H1 (cell line): ENCODE measurements around the gene MPIG6B. TPM values are rescaled to one million over a fixed set of nuclear protein-coding genes. Genes with fewer than 3 reads are reported as not detected.

Experiments
- CTCF ChIA-PET: fragments of 300-600 bp; sonication (Branson Sonifier 250); formaldehyde crosslinking; loops from one replicate; lab custom pipeline; 2021; ENCODE audit not compliant: partially characterized antibody; lab: Charles Lee
- POLR2A ChIA-PET: fragments of 300-600 bp; sonication (Branson Sonifier 250); formaldehyde crosslinking; loops from one replicate; lab custom pipeline; 2021; ENCODE audit warnings: inconsistent platforms; ENCODE audit not compliant: partially characterized antibody; lab: Charles Lee
- DNase-seq, 2 experiments: peaks; one replicate each; pipeline versions ENCODE4 v3.0.0 to v3.0.0-alpha.2; 2010 to 2022; ENCODE audit warnings: low spot score in 2 of 2, low read depth in 1 of 2, mixed read lengths in 1 of 2
- FAIRE-seq: peaks from 2 replicates; lab custom pipeline; 2011; peaks lifted over from hg19 to GRCh38; lab: Jason Lieb, UNC
- H2AFZ ChIP-seq: 2 replicates; pipeline ENCODE4 v1.8.1; 2012; ENCODE audit warnings: low read length, inconsistent platforms
- H2AK5ac ChIP-seq: 2 replicates; pipeline ENCODE4 v1.6.1; 2013; ENCODE audit warnings: low read depth, low read length
- H2BK120ac ChIP-seq: replicated peaks from 2 replicates; pipeline ENCODE3; 2013; ENCODE audit warnings: low read depth, low read length, inconsistent platforms
- H2BK12ac ChIP-seq: 2 replicates; pipeline ENCODE4 v1.6.1; 2013; ENCODE audit warnings: low read depth, low read length
- H2BK15ac ChIP-seq: 2 replicates; pipeline ENCODE4 v1.6.1; 2013; ENCODE audit warnings: low read length
- H2BK20ac ChIP-seq: 2 replicates; pipeline ENCODE4 v1.6.1; 2013; ENCODE audit warnings: low read length
- H2BK5ac ChIP-seq: 2 replicates; pipeline ENCODE4 v1.6.1; 2013; ENCODE audit warnings: low read depth, low read length
- H3K14ac ChIP-seq: 2 replicates; pipeline ENCODE4 v1.6.1; 2013; ENCODE audit warnings: inconsistent platforms; ENCODE audit not compliant: insufficient read length
- H3K18ac ChIP-seq: 2 replicates; pipeline ENCODE4 v1.6.1; 2013; ENCODE audit warnings: low read length; ENCODE audit errors: extremely low read depth
- H3K23ac ChIP-seq: 2 replicates; pipeline ENCODE4 v1.6.1; 2013; ENCODE audit warnings: inconsistent platforms; ENCODE audit not compliant: insufficient read length
- H3K23me2 ChIP-seq: 2 replicates; pipeline ENCODE4 v1.6.1; 2013; ENCODE audit warnings: low read depth, low read length
- H3K27ac ChIP-seq: 2 replicates; pipeline ENCODE4 v1.6.1; 2011; ENCODE audit warnings: low read depth, low read length, inconsistent platforms
- H3K27me3 ChIP-seq, 4 experiments: replicated peaks in 1 of 4; 1 replicate in 1 of 4; 2 replicates in 3 of 4; pipeline versions ENCODE4 v1.6.1 to v1.8.1; 2011 to 2013; ENCODE audit warnings: low read length in 3 of 4, mild to moderate bottlenecking in 3 of 4, inconsistent platforms in 2 of 4, mixed read lengths in 2 of 4, moderate library complexity in 1 of 4; ENCODE audit not compliant: control insufficient read depth in 3 of 4, insufficient read depth in 3 of 4; ENCODE audit errors: extremely low read depth in 1 of 4
- H3K36me3 ChIP-seq, 4 experiments: 2 replicates each; pipeline versions ENCODE4 v1.6.1 to v1.8.1; 2011 to 2013; ENCODE audit warnings: mild to moderate bottlenecking in 4 of 4, low read length in 3 of 4, moderate library complexity in 2 of 4, control low read depth in 1 of 4, inconsistent platforms in 1 of 4; ENCODE audit not compliant: insufficient read depth in 4 of 4, control insufficient read depth in 2 of 4
- H3K4ac ChIP-seq: replicated peaks from 2 replicates; pipeline ENCODE3; 2013; ENCODE audit warnings: low read length, low read depth, mixed read lengths, inconsistent platforms; ENCODE audit not compliant: insufficient read length
- H3K4me1 ChIP-seq, 4 experiments: replicated peaks in 1 of 4; 1 replicate in 1 of 4; 2 replicates in 3 of 4; pipeline versions ENCODE4 v1.6.1 to v1.8.1; 2011 to 2013; ENCODE audit warnings: low read length in 3 of 4, inconsistent platforms in 2 of 4, mixed read lengths in 1 of 4; ENCODE audit not compliant: insufficient read depth in 4 of 4, control insufficient read depth in 3 of 4
- H3K4me2 ChIP-seq, 2 experiments: 2 replicates each; pipeline versions ENCODE4 v1.6.1 to v1.8.1; 2011 to 2013; ENCODE audit warnings: low read depth in 2 of 2, low read length in 2 of 2, control low read depth in 1 of 2, inconsistent platforms in 1 of 2, mild to moderate bottlenecking in 1 of 2; ENCODE audit not compliant: insufficient read depth in 1 of 2
- H3K4me3 ChIP-seq, 4 experiments: fragments of 200-600, 300-600 bp in 1 of 4; sonication (generic), shearing (Covaris generic), sonication (Bioruptor Twin) in 1 of 4; 2 replicates each; pipeline versions ENCODE4 v1.5.1 to v1.8.1; 2011 to 2016; ENCODE audit warnings: low read length in 4 of 4, low read depth in 3 of 4, control low read depth in 2 of 4, inconsistent platforms in 2 of 4, mild to moderate bottlenecking in 2 of 4, mixed read lengths in 1 of 4, moderate library complexity in 1 of 4; ENCODE audit not compliant: insufficient read depth in 2 of 4; ENCODE audit errors: extremely low read depth in 1 of 4
- H3K56ac ChIP-seq: replicated peaks from 2 replicates; pipeline ENCODE3; 2013; ENCODE audit warnings: low read depth, mild to moderate bottlenecking, mixed read lengths, low read length, inconsistent platforms; ENCODE audit not compliant: insufficient read length
- H3K79me1 ChIP-seq: 2 replicates; pipeline ENCODE4 v1.6.1; 2013; ENCODE audit warnings: low read depth, low read length, control low read depth
- H3K79me2 ChIP-seq, 2 experiments: 2 replicates each; pipeline versions ENCODE4 v1.6.1 to v1.8.1; 2012 to 2013; ENCODE audit warnings: low read length in 2 of 2, mild to moderate bottlenecking in 2 of 2, inconsistent platforms in 1 of 2; ENCODE audit not compliant: insufficient read depth in 2 of 2, control insufficient read depth in 1 of 2
- H3K9ac ChIP-seq, 4 experiments: replicated peaks in 1 of 4; 1 replicate in 1 of 4; 2 replicates in 3 of 4; pipeline versions ENCODE4 v1.6.1 to v1.8.1; 2011 to 2013; ENCODE audit warnings: low read depth in 3 of 4, low read length in 3 of 4, control low read depth in 2 of 4, mild to moderate bottlenecking in 2 of 4, moderate library complexity in 2 of 4, inconsistent platforms in 1 of 4; ENCODE audit errors: extremely low read depth in 1 of 4
- H3K9me3 ChIP-seq, 2 experiments: 2 replicates each; pipeline versions ENCODE4 v1.6.1 to v1.8.1; 2012 to 2013; ENCODE audit warnings: mild to moderate bottlenecking in 2 of 2, moderate library complexity in 2 of 2, control low read depth in 1 of 2, inconsistent platforms in 1 of 2, low read depth in 1 of 2, low read length in 1 of 2, mixed read lengths in 1 of 2; ENCODE audit not compliant: insufficient read depth in 2 of 2
- H4K20me1 ChIP-seq, 2 experiments: replicated peaks in 1 of 2; 2 replicates each; pipeline versions ENCODE3 to v1.8.1; 2011 to 2013; ENCODE audit warnings: inconsistent platforms in 2 of 2, low read length in 2 of 2, mild to moderate bottlenecking in 1 of 2; ENCODE audit not compliant: insufficient read depth in 2 of 2, control insufficient read depth in 1 of 2
- H4K5ac ChIP-seq: 2 replicates; pipeline ENCODE4 v1.6.1; 2013; ENCODE audit warnings: low read length, low read depth, mixed read lengths, inconsistent platforms; ENCODE audit not compliant: insufficient read length
- H4K8ac ChIP-seq: 2 replicates; pipeline ENCODE4 v1.8.0; 2013; ENCODE audit warnings: mild to moderate bottlenecking, moderate library complexity, low read length, inconsistent platforms; ENCODE audit not compliant: insufficient read depth; ENCODE audit errors: extremely low read depth
- H4K91ac ChIP-seq: replicated peaks from 2 replicates; pipeline ENCODE3; 2013; ENCODE audit warnings: low read length, mixed read lengths, inconsistent platforms; ENCODE audit not compliant: insufficient read length
- BCL11A ChIP-seq, 2 experiments: IDR thresholded peaks; one replicate each; pipeline ENCODE4 v1.6.1; 2011; ENCODE audit warnings: low read depth in 2 of 2, low read length in 2 of 2, mild to moderate bottlenecking in 2 of 2
- CREB1 ChIP-seq: IDR thresholded peaks from 2 replicates; pipeline ENCODE4 v1.6.1; 2012; ENCODE audit warnings: inconsistent platforms
- EP300 ChIP-seq, 2 experiments: IDR thresholded peaks; 1 replicate in 1 of 2; 2 replicates in 1 of 2; pipeline ENCODE4 v1.6.1; 2011 to 2012; ENCODE audit warnings: low read depth in 2 of 2, low read length in 2 of 2, mild to moderate bottlenecking in 2 of 2, borderline replicate concordance in 1 of 2, inconsistent platforms in 1 of 2, moderate library complexity in 1 of 2
- JUND ChIP-seq: IDR thresholded peaks from 2 replicates; pipeline ENCODE4 v1.6.1; 2011; ENCODE audit warnings: mild to moderate bottlenecking, improper control_type of control experiment, low read length
- MAFK ChIP-seq: IDR thresholded peaks from 2 replicates; pipeline ENCODE4 v1.6.1; 2012; ENCODE audit warnings: low read depth, mild to moderate bottlenecking, improper control_type of control experiment, low read length
- NANOG ChIP-seq: IDR thresholded peaks from 2 replicates; pipeline ENCODE4 v1.6.1; 2011; ENCODE audit warnings: low read length, low read depth, mild to moderate bottlenecking, inconsistent platforms; ENCODE audit not compliant: insufficient read depth, poor library complexity, severe bottlenecking
- NRF1 ChIP-seq: IDR thresholded peaks from 2 replicates; pipeline ENCODE4 v1.6.1; 2011; ENCODE audit warnings: mild to moderate bottlenecking, low read depth, low read length, improper control_type of control experiment
- PHF8 ChIP-seq: fragments of 200-600 bp; sonication (generic); conservative IDR thresholded peaks from 2 replicates; pipeline ENCODE4 v1.7.1; 2012; ENCODE audit warnings: low read depth, mild to moderate bottlenecking, inconsistent platforms, low read length, moderate library complexity
- SP4 ChIP-seq: IDR thresholded peaks from 2 replicates; pipeline ENCODE4 v1.6.1; 2012; ENCODE audit warnings: low read length, inconsistent platforms
- SRF ChIP-seq: IDR thresholded peaks from 2 replicates; pipeline ENCODE4 v1.6.1; 2011; ENCODE audit warnings: mild to moderate bottlenecking, low read depth, low read length, moderate library complexity
- USF2 ChIP-seq: IDR thresholded peaks from 2 replicates; pipeline ENCODE4 v1.6.1; 2011; ENCODE audit warnings: low read length, improper control_type of control experiment
- WGBS, 2 experiments: shearing (Covaris generic) in 1 of 2; methylation state at CpG; one replicate each; pipeline versions ENCODE4 v1.1.6 to v1.1.7; 2013 to 2015; ENCODE audit warnings: low lambda C conversion rate in 2 of 2, mixed read lengths in 2 of 2, inconsistent platforms in 1 of 2, low coverage in 1 of 2, missing lambda C conversion rate in 1 of 2; ENCODE audit not compliant: insufficient replicate concordance in 2 of 2, insufficient coverage in 1 of 2, insufficient read length in 1 of 2; ENCODE audit errors: extremely low coverage in 1 of 2, missing lambda C conversion rate in 1 of 2; 5-methylcytosine and 5-hydroxymethylcytosine counted together
- polyA plus RNA-seq, 7 experiments: library from polyadenylated mRNA; depleted of rRNA in 3 of 7; stranded (reverse) in 5 of 7; unstranded in 2 of 7; fragments of >200 nt in 5 of 7; fragments of 200-250 nt in 2 of 7; gene quantifications; 1 replicate in 5 of 7; 2 replicates in 1 of 7; 4 replicates in 1 of 7; pipeline versions ENCODE4 v1.2.1 to v1.2.3, GENCODE V29; 2011 to 2013; ENCODE audit warnings: missing spikeins in 2 of 7, mixed read lengths in 2 of 7
- total RNA-seq: library from RNA; stranded (reverse); fragmentation: NEBNext Ultra II Directional; extraction: Animal tissue kit (Norgen Biotek cat#: 25700); gene quantifications from 2 replicates; pipeline ENCODE4 v1.2.1, GENCODE V29; 2021

Gene MPIG6B
- total and polyA plus RNA-seq, 2 of the 8 experiments (the other 6 are each of a cell fraction or from before 2014, with no cell fraction given), result 0.18 TPM; not detected in 1

GRCh38 chr6:31725502-31726350 is 2.6 kb downstream of the MPIG6B start:
- ChIA-PET POLR2A (interaction anchor here (0.6 to 7.2 kb wide), 8 partner anchors 12 to 378 kb away, joined by 3 to 73 read pairs (median 4); partner anchors contain the start of genes CLIC1, CSNK2B, GPANK1 and HSPA1B), CTCF (interaction anchor here (0.7 to 8.9 kb wide), 5 partner anchors 12 to 66 kb away, joined by 3 to 89 read pairs (median 19); partner anchors contain the start of genes LY6G6D and MSH5)
- Histone ChIP-seq H3K27ac (no peak overlapping the region), H2BK15ac (no peak overlapping the region), H3K79me1 (0 out of 2 replicates have a peak, but pooled peaks cover 3% of the 10 kb centered on the region), H2AK5ac (no peak overlapping the region), H2BK120ac (no peak overlapping the region), H3K27me3 (no peaks in the 10 kb centered on the region), H3K4me1 (peaks cover under 1 to 11% (median 7%) of the 10 kb centered on the region in 4 experiments), H4K8ac (no peak overlapping the region), H3K4ac (no peak overlapping the region), H4K91ac (no peak overlapping the region), H3K9ac (no peak overlapping the region), H3K4me3 (no peak overlapping the region), H3K14ac (no peak overlapping the region), H2AFZ (no peak overlapping the region), H4K5ac (no peak overlapping the region), H3K36me3 (peaks cover 0 to 12% (median 12%) of the 10 kb centered on the region in 4 experiments; a peak in 6 of 8 replicates), H3K23ac (no peak overlapping the region), H3K18ac (no peak overlapping the region), H2BK20ac (no peak overlapping the region), H3K56ac (no peak overlapping the region), H3K23me2 (peaks cover 2% of the 10 kb centered on the region; the same call in 1 of the 2 replicates), H3K79me2 (no peaks in the 10 kb centered on the region), H3K9me3 (no peaks in the 10 kb centered on the region), H3K4me2 (no peak overlapping the region), H2BK12ac (no peak overlapping the region), H2BK5ac (no peak overlapping the region), H4K20me1 (no peaks in the 10 kb centered on the region)
- DNase-seq (no peak), FAIRE-seq (no peak)
- 91% methylated on average over 12 of the region's 12 CpGs; no CpG with 5 or more reads in 1 of the 2 experiments for WGBS, 2 experiments
- TF ChIP-seq USF2 (no peak), NRF1 (no peak), CREB1 (no peak), NANOG (no peak), SRF (no peak), SP4 (no peak), BCL11A (IDR thresholded peaks at IDR 0.05; ENCODE audit: low read depth in 2 of 2, low read length in 2 of 2) (no peak), JUND (no peak), MAFK (no peak), EP300 (IDR thresholded peaks at IDR 0.05; ENCODE audit: borderline replicate concordance in 1 of 2, low read depth in 2 of 2, low read length in 2 of 2) (no peak), PHF8 (no peak)
